HG02763 (cell line): ENCODE data around the gene GPX2.
A peak's percentile ranks its signal among the peaks of the same experiment; 100 is the strongest.
"Not testable (repeated sequence)": the region's sequence is repeated elsewhere in the genome, so short reads cannot be mapped to it uniquely, and the experiment has no call there.

Source experiments
- ATAC-seq: cut with Tn5 transposase; IDR thresholded peaks from one replicate; pipeline ENCODE4 v1.9.1; 2021; ENCODE audit warnings: mild to moderate bottlenecking, moderate library complexity; ENCODE audit not compliant: unreplicated experiment

GPX2 gene

DNA sequence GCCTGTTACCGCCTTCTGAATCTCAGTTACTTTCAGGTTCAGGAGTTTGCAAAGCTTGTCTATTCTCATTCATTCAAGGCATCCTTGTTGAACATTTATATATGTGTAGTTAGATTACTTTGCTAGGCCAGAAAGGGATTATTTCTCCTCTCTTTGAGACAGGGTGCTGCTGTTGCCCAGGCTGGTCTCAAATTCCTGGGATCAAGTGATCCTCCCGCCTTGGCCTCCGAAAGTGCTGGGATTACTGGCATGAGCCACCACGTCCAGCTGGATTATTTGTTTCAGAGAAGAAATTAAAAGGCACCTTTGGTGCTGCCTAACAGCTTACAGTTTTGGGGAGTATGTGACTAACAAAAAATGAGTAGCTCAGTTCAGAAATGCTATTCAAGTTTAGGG is 27.5 kb downstream of the GPX2 start:
- no peak for ATAC-seq

GRCh38 chr14:64914237-64915028 is 28.1 kb downstream of the GPX2 start, which contains the start of gene CHURC1:
Gene CHURC1 (plus strand): TSS chr14:64914455. CDS start chr14:64914496, 41 bp downstream.
- ATAC-seq: peak; percentile 98

- ATAC-seq: not testable (repeated sequence)
Observed at GRCh38 chr14:64913477-64913876, 29.1 kb downstream of the GPX2 start.

DNA sequence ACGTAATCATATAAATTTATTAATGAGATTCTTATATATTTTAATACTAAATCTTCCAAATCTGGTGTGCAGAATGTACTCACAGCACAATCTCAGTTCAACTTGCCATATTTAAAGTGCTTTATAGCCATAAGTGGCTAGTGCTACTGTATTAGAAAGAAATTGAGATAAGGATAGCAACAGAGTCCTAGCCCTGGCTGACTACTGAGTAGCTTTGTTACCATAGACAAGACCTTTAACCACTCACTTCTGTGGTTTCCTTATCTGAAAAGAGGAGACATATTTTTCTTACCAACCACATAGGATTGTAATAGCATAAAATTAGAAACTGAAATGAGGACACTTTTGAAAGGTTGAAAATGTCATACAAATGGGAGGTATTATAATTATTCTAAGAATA is 30.3 kb downstream of the GPX2 start:
- ATAC-seq: no peak

DNA sequence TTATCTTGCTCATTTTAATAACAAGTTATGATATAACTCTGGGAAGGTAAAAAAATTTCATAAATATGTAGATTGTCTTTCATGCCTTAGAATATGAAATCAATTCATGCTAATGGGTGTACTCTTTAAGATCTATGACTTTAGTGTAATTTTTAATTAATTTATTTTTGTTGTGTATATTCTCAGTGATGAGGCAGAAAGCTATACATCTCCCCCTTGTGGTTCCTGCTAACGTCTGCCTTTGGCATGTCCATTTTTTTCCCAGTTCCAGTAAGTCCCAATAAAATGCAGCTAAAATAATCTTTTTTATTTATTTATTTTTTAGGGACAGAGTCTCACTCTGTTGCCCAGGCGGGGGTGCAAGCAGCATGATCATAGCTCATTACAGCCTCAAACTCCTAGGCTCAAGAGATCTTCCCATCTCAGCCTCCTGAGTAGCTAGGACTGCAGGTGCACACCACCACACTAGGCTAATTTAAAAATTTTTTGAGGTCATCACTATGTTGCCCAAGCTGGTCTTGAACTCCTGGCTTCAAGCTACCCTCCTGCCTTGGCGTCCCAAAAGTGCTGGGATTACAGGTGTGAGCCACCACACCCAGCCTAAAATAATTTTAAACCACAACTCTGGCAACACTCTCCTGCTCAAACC is 31.6 kb downstream of the GPX2 start:
- no peak for ATAC-seq

GRCh38 chr14:64906022-64906421 is 36.5 kb downstream of the GPX2 start:
- no peak for ATAC-seq

DNA sequence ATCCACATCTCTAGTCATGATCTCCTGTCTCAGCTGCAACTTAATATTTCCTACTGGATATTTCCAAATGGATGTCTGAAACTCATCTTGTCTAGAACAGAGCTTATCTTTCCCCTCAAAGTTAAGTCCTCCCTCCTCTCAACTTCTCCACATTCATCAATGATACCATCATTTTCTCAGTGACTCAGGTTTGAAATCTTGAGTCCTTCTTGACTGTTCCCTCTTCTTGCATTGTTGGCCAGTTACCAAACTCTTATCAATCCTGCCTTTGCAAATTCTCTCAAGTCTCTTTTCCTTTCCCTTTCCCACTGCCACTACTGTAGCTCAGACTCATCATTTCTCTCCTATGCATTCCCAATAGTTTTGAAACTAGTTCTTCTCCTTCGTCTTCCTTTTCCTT is 42.6 kb downstream of the GPX2 start:
- ATAC-seq: no peak

- ATAC-seq: no peak
Observed at GRCh38 chr14:64891839-64892375, 50.6 kb downstream of the GPX2 start.

DNA sequence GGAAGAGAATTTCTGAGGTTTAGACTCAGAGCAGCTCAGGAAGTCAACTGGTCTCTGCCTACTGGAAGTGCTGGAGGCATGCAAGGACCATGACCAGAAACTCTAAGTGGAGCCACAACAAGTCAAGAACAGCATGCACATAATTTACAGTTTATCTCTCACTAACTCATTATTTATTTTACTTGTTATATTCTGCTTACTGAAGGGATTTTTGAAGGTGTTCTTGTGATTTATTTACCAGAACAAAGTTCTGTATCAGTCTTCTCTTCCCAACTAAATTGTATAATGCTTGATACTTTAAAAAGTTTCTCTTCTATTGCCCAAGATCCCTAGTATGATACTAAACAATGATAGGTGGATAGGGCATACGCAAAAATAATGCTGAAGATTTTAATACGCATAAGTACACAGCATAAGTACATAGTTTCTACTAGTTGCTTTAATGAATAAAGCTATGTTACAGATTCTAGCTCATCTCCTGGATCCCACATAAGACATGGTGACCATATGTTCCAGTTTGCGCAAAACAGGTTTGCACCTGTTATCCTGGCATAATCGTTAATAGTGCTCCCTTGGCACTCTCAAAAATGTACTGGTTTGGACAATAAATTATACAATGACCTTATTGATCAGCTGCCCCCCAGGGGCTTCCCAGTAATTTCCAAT is 51.2 kb downstream of the GPX2 start:
- no peak for ATAC-seq

GRCh38 chr14:64889352-64889751 is 53.2 kb downstream of the GPX2 start:
- ATAC-seq: no peak
